Measurements from ENCODE around the gene CDON. TPM values are rescaled to one million over a fixed set of nuclear protein-coding genes. Genes with fewer than 3 reads are reported as not detected.
A peak's percentile ranks its signal among the peaks of the same experiment; 100 is the strongest.

The CDON gene
- 10 to 100 TPM in 4 of 8 experiments, 1 to 10 TPM in 4; 1.3 to 16.9 (median 10.3) TPM for total RNA-seq

GRCh38 chr11:126062679-126063506, at the start of gene CDON:
Gene CDON, minus strand, starts transcription at chr11:126062866. Its CDS starts 39,390 bp downstream, at chr11:126023476.
- in situ Hi-C loops (cut with MboI; ENCODE audit: low pct_unique_long_range_greater_than_20kb in 2 of 9, low sequenced_read_pairs in 9 of 9, unreplicated experiment in 9 of 9), result loop anchor here in 2 of 9 experiments (25.0 kb wide), 2 partner anchors 124 to 126 kb away; partner anchors contain the start of gene VSIG10L2 (in 1 of the 2)
- WGBS, 10 experiments, result 0 to 1% methylated on average over 13 to 15 of the region's 82 CpGs; no CpG with 5 or more reads in 8 of the 10 experiments
- ATAC-seq (replicated peaks in 6 of 8), result peak; percentile 90 to 95 (median 92)
- Histone ChIP-seq H3K4me1 (replicated peaks in 1 of 2) (peaks cover 17 to 26% of the 10 kb centered on the region in 2 donors), H3K27ac (peak within 1 kb of the TSS; percentile 96), H3K4me3 (peak within 1 kb of the TSS; percentile 57 to 85 (median 71))

- H3K4me1 ChIP-seq (replicated peaks in 1 of 2), result peaks cover 16 to 21% of the 10 kb centered on the region in 2 donors
Measured at GRCh38 chr11:126111458-126112116, 48.9 kb upstream of the CDON start.

GRCh38 chr11:126109941-126110731, 47.5 kb upstream of the CDON start:
- H3K4me1 ChIP-seq (replicated peaks in 1 of 2), result peaks cover 11 to 13% of the 10 kb centered on the region in 2 donors
- no peak for ATAC-seq (replicated peaks in 6 of 8)
- in situ Hi-C loops (cut with MboI; ENCODE audit: low pct_unique_long_range_greater_than_20kb in 2 of 9, low sequenced_read_pairs in 9 of 9, unreplicated experiment in 9 of 9), result no loop called here
- no peak overlapping the region for H3K4me3 ChIP-seq
- no peak overlapping the region for H3K27ac ChIP-seq
- 44 to 100% (median 78%) methylated on average over 1 to 7 of the region's 10 CpGs; no CpG with 5 or more reads in 4 of the 10 experiments for WGBS, 10 experiments

More at GRCh38 chr11:126111458-126112116, 48.9 kb upstream of the CDON start:
- WGBS, 10 experiments, result 50 to 85% (median 75%) methylated on average over 1 to 2 of the region's 8 CpGs; no CpG with 5 or more reads in 7 of the 10 experiments
- Histone ChIP-seq H3K4me3 (no peak overlapping the region), H3K27ac (no peak overlapping the region)
- no peak for ATAC-seq (replicated peaks in 6 of 8)
- in situ Hi-C loops (cut with MboI; ENCODE audit: low pct_unique_long_range_greater_than_20kb in 2 of 9, low sequenced_read_pairs in 9 of 9, unreplicated experiment in 9 of 9), result no loop called here

- WGBS, 10 experiments, result 63 to 89% (median 84%) methylated on average over 2 to 12 of the region's 17 CpGs
- ATAC-seq (replicated peaks in 6 of 8), result no peak
- in situ Hi-C loops (cut with MboI; ENCODE audit: low pct_unique_long_range_greater_than_20kb in 2 of 9, low sequenced_read_pairs in 9 of 9, unreplicated experiment in 9 of 9), result no loop called here
- Histone ChIP-seq H3K27ac (no peak overlapping the region), H3K4me3 (no peak overlapping the region), H3K4me1 (replicated peaks in 1 of 2) (no peaks in the 10 kb centered on the region)
Measured at GRCh38 chr11:126106594-126107328, 44.1 kb upstream of the CDON start.

GRCh38 chr11:126105748-126106080, 43.0 kb upstream of the CDON start:
- peaks cover 0 to 2% of the 10 kb centered on the region in 2 donors for H3K4me1 ChIP-seq (replicated peaks in 1 of 2)
- ATAC-seq (replicated peaks in 6 of 8), result no peak
- in situ Hi-C loops (cut with MboI; ENCODE audit: low pct_unique_long_range_greater_than_20kb in 2 of 9, low sequenced_read_pairs in 9 of 9, unreplicated experiment in 9 of 9), result no loop called here
- no peak overlapping the region for H3K4me3 ChIP-seq
- H3K27ac ChIP-seq, result no peak overlapping the region
- 75 to 100% (median 95%) methylated on average over 2 to 8 of the region's 11 CpGs; no CpG with 5 or more reads in 6 of the 10 experiments for WGBS, 10 experiments

- WGBS, 10 experiments, result 73 to 96% (median 90%) methylated on average over 2 to 11 of the region's 14 CpGs; no CpG with 5 or more reads in 5 of the 10 experiments
- ATAC-seq (replicated peaks in 6 of 8), result no peak
- in situ Hi-C loops (cut with MboI; ENCODE audit: low pct_unique_long_range_greater_than_20kb in 2 of 9, low sequenced_read_pairs in 9 of 9, unreplicated experiment in 9 of 9), result no loop called here
Measured at GRCh38 chr11:126105022-126105747, 42.5 kb upstream of the CDON start.

GRCh38 chr11:126104420-126104819, 41.8 kb upstream of the CDON start:
- in situ Hi-C loops (cut with MboI; ENCODE audit: low pct_unique_long_range_greater_than_20kb in 2 of 9, low sequenced_read_pairs in 9 of 9, unreplicated experiment in 9 of 9), result no loop called here
- H3K4me3 ChIP-seq, result no peak overlapping the region

More at GRCh38 chr11:126105022-126105747, 42.5 kb upstream of the CDON start:
- Histone ChIP-seq H3K4me1 (replicated peaks in 1 of 2) (peaks cover 0 to 5% of the 10 kb centered on the region in 2 donors), H3K27ac (no peak overlapping the region), H3K4me3 (no peak overlapping the region)

GRCh38 chr11:126103150-126103549, 40.5 kb upstream of the CDON start:
- in situ Hi-C loops (cut with MboI; ENCODE audit: low pct_unique_long_range_greater_than_20kb in 2 of 9, low sequenced_read_pairs in 9 of 9, unreplicated experiment in 9 of 9), result no loop called here

More at GRCh38 chr11:126104420-126104819, 41.8 kb upstream of the CDON start:
- 6 to 80% (median 50%) methylated on average over 1 to 3 of the region's 6 CpGs; no CpG with 5 or more reads in 5 of the 10 experiments for WGBS, 10 experiments
- Histone ChIP-seq H3K4me1 (replicated peaks in 1 of 2) (peaks cover 0 to 5% of the 10 kb centered on the region in 2 donors), H3K27ac (no peak overlapping the region)
- peak in 3 of 8 experiments; percentile 19 to 28 (median 20) for ATAC-seq (replicated peaks in 6 of 8)

GRCh38 chr11:126102436-126102981, 39.8 kb upstream of the CDON start:
- peaks cover 0 to 5% of the 10 kb centered on the region in 2 donors for H3K4me1 ChIP-seq (replicated peaks in 1 of 2)
- no peak overlapping the region for H3K27ac ChIP-seq
- peak in 4 of 8 experiments; percentile 38 to 89 (median 64) for ATAC-seq (replicated peaks in 6 of 8)
- no peak overlapping the region for H3K4me3 ChIP-seq
- in situ Hi-C loops (cut with MboI; ENCODE audit: low pct_unique_long_range_greater_than_20kb in 2 of 9, low sequenced_read_pairs in 9 of 9, unreplicated experiment in 9 of 9), result no loop called here
- 0 to 100% (median 58%) methylated on average over 2 to 6 of the region's 7 CpGs; no CpG with 5 or more reads in 2 of the 10 experiments for WGBS, 10 experiments

More at GRCh38 chr11:126103150-126103549, 40.5 kb upstream of the CDON start:
- H3K27ac ChIP-seq, result no peak overlapping the region
- 47 to 100% (median 88%) methylated on average over 1 to 5 of the region's 5 CpGs; no CpG with 5 or more reads in 2 of the 10 experiments for WGBS, 10 experiments
- H3K4me1 ChIP-seq (replicated peaks in 1 of 2), result peaks cover 0 to 5% of the 10 kb centered on the region in 2 donors
- no peak overlapping the region for H3K4me3 ChIP-seq
- no peak for ATAC-seq (replicated peaks in 6 of 8)

GRCh38 chr11:126101930-126102283, 39.2 kb upstream of the CDON start:
- ATAC-seq (replicated peaks in 6 of 8), result no peak
- 67 to 91% (median 83%) methylated on average over 1 to 5 of the region's 5 CpGs; no CpG with 5 or more reads in 5 of the 10 experiments for WGBS, 10 experiments
- in situ Hi-C loops (cut with MboI; ENCODE audit: low pct_unique_long_range_greater_than_20kb in 2 of 9, low sequenced_read_pairs in 9 of 9, unreplicated experiment in 9 of 9), result no loop called here
- Histone ChIP-seq H3K4me1 (replicated peaks in 1 of 2) (peaks cover 0 to 5% of the 10 kb centered on the region in 2 donors), H3K4me3 (no peak overlapping the region), H3K27ac (no peak overlapping the region)

GRCh38 chr11:126101251-126101929, 38.7 kb upstream of the CDON start:
- in situ Hi-C loops (cut with MboI; ENCODE audit: low pct_unique_long_range_greater_than_20kb in 2 of 9, low sequenced_read_pairs in 9 of 9, unreplicated experiment in 9 of 9), result no loop called here
- ATAC-seq (replicated peaks in 6 of 8), result no peak
- Histone ChIP-seq H3K4me1 (replicated peaks in 1 of 2) (peaks cover 0 to 5% of the 10 kb centered on the region in 2 donors), H3K27ac (no peak overlapping the region), H3K4me3 (no peak overlapping the region)
- WGBS, 10 experiments, result 40 to 100% (median 97%) methylated on average over 1 to 3 of the region's 11 CpGs; no CpG with 5 or more reads in 4 of the 10 experiments
